BE2C (cell line): ENCODE measurements around the gene DAB1.
"Not testable (repeated sequence)": the region's sequence is repeated elsewhere in the genome, so short reads cannot be mapped to it uniquely, and the experiment has no call there.

Experiments
- DNase-seq: peaks from one replicate; pipeline ENCODE4 v3.0.0-alpha.2; 2020
- H3K27me3 ChIP-seq: fragments of 250-450 bp; sonication (Bioruptor Pico); 2 replicates; pipeline ENCODE4 v1.5.1; 2020; ENCODE audit warnings: mild to moderate bottlenecking
- H3K36me3 ChIP-seq: fragments of 250-450 bp; sonication (Bioruptor Pico); 2 replicates; pipeline ENCODE4 v1.5.1; 2020; ENCODE audit warnings: mild to moderate bottlenecking
- H3K4me1 ChIP-seq: fragments of 250-450 bp; sonication (Bioruptor Pico); 2 replicates; pipeline ENCODE4 v1.5.1; 2020
- H3K4me3 ChIP-seq: 2 replicates; pipeline ENCODE4 v1.5.1; 2011; ENCODE audit warnings: low read depth, low read length
- H3K9me3 ChIP-seq: fragments of 250-450 bp; sonication (Bioruptor Pico); 2 replicates; pipeline ENCODE4 v1.5.1; 2020
- CTCF ChIP-seq: IDR thresholded peaks from 2 replicates; pipeline ENCODE4 v1.5.1; 2012; ENCODE audit warnings: mild to moderate bottlenecking, low read depth, low read length

The DAB1 gene

GRCh38 chr1:57353654-57354053, 70.2 kb downstream of the DAB1 start:
- Histone ChIP-seq H3K4me3 (no peak overlapping the region), H3K27me3 (no peaks in the 10 kb centered on the region), H3K4me1 (no peaks in the 10 kb centered on the region), H3K9me3 (no peaks in the 10 kb centered on the region), H3K36me3 (no peaks in the 10 kb centered on the region)
- DNase-seq: no peak
- TF ChIP-seq CTCF: no peak

GRCh38 chr1:57350610-57351009, 73.2 kb downstream of the DAB1 start:
- DNase-seq: no peak

GRCh38 chr1:57348921-57349320, 74.9 kb downstream of the DAB1 start:
- no peaks in the 10 kb centered on the region for H3K9me3 ChIP-seq
- no peak for TF ChIP-seq CTCF
- no peaks in the 10 kb centered on the region for H3K36me3 ChIP-seq
- no peak overlapping the region for H3K4me3 ChIP-seq
- no peaks in the 10 kb centered on the region for H3K27me3 ChIP-seq
- no peaks in the 10 kb centered on the region for H3K4me1 ChIP-seq
- no peak for DNase-seq

More at GRCh38 chr1:57350610-57351009, 73.2 kb downstream of the DAB1 start:
- TF ChIP-seq CTCF: no peak
- no peaks in the 10 kb centered on the region for H3K4me1 ChIP-seq
- H3K27me3 ChIP-seq: no peaks in the 10 kb centered on the region
- no peaks in the 10 kb centered on the region for H3K9me3 ChIP-seq
- H3K4me3 ChIP-seq: no peak overlapping the region
- no peaks in the 10 kb centered on the region for H3K36me3 ChIP-seq

- no peak for DNase-seq
- Histone ChIP-seq H3K27me3 (no peaks in the 10 kb centered on the region), H3K9me3 (no peaks in the 10 kb centered on the region)
Measured at GRCh38 chr1:57345916-57346315, 77.9 kb downstream of the DAB1 start.

GRCh38 chr1:57344265-57344664, 79.6 kb downstream of the DAB1 start:
- no peak for TF ChIP-seq CTCF
- Histone ChIP-seq H3K4me1 (no peaks in the 10 kb centered on the region), H3K27me3 (no peaks in the 10 kb centered on the region)

More at GRCh38 chr1:57345916-57346315, 77.9 kb downstream of the DAB1 start:
- Histone ChIP-seq H3K4me3 (no peak overlapping the region), H3K4me1 (no peaks in the 10 kb centered on the region), H3K36me3 (no peaks in the 10 kb centered on the region)
- no peak for TF ChIP-seq CTCF

GRCh38 chr1:57343298-57343915, 80.5 kb downstream of the DAB1 start:
- H3K4me3 ChIP-seq, DNase-seq, H3K36me3 ChIP-seq: not testable (repeated sequence)

More at GRCh38 chr1:57344265-57344664, 79.6 kb downstream of the DAB1 start:
- DNase-seq: no peak
- H3K9me3 ChIP-seq: no peaks in the 10 kb centered on the region
- no peak overlapping the region for H3K4me3 ChIP-seq
- H3K36me3 ChIP-seq: no peaks in the 10 kb centered on the region

More at GRCh38 chr1:57343298-57343915, 80.5 kb downstream of the DAB1 start:
- not testable (repeated sequence) for H3K4me1 ChIP-seq, H3K27me3 ChIP-seq, H3K9me3 ChIP-seq
